Inferior parietal cortex (tissue), 1 donor: ENCODE measurements around the gene SH3GL1.
A peak's percentile ranks its signal among the peaks of the same experiment; 100 is the strongest.

Experiments
- DNase-seq: peaks from one replicate; pipeline ENCODE4 v3.0.0-alpha.2; 2016; ENCODE audit errors: extremely low spot score

Gene SH3GL1, protein sequence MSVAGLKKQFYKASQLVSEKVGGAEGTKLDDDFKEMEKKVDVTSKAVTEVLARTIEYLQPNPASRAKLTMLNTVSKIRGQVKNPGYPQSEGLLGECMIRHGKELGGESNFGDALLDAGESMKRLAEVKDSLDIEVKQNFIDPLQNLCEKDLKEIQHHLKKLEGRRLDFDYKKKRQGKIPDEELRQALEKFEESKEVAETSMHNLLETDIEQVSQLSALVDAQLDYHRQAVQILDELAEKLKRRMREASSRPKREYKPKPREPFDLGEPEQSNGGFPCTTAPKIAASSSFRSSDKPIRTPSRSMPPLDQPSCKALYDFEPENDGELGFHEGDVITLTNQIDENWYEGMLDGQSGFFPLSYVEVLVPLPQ

GRCh38 chr19:4400135-4400936, at the start of gene SH3GL1:
SH3GL1 (minus strand) TSS chr19:4400547; CDS start chr19:4400368, 179 bp downstream.
- peak; percentile 95 for DNase-seq

- DNase-seq: no peak
These were observed 49.3 kb upstream of the SH3GL1 start for GRCh38 chr19:4449639-4450028.

DNA sequence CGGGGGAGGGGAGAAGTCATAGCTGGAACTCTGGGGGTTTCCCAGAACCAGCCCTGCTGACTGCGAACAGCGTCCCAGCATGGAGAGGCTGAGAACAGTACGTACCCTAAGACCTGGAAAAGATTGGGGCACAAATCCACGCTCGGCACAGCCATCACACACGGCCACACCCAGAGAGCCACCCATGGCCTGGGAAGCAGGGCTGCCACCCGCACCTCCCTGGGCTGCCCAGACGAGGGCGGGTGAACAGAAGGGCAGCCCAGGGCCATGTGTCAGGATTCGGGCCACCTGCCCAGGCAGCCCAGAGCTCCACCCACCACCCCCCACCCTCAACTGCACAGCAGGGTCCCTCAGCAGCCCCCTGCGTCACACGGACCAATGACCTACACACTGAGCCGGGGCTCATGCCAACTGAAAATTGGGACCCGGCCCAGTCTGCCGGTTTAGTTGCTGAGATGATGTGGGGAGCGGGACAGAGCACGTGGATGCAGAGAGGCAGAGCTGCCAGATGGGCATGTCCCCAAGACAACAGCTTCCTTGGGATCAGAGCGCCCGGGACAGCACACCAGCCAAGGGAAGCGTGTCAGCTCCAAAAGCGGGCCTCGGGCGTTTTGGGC, 48.8 kb upstream of the SH3GL1 start:
- DNase-seq: peak; percentile 61

GRCh38 chr19:4448147-4448985, 48.0 kb upstream of the SH3GL1 start:
- DNase-seq: no peak

- DNase-seq: no peak
These were observed 47.2 kb upstream of the SH3GL1 start for GRCh38 chr19:4447327-4448146.

DNA sequence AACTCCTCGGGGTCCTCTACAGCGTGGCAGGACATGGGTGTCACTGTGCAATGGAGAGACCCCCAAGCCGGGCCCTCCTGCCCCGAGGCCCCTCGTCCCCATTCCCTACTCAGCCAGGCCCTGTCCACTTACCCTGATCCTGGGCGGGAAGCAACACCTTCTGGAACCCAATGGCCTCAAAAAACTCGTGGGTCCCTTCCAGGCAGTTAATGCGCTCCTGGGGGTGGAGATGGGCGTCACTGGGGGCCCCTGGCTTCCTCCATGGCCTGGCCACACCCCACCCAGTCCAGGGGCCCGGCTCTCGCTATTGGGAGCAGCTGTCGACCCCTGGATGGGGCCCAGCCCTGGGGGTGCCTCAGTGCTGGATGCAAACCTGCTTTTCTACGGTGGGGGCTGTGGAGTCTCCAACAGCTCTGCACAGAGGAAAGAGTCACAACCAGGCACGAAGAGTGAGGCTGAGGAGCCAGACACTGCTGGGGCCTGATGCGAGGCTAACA, 46.4 kb upstream of the SH3GL1 start:
- DNase-seq: no peak

- no peak for DNase-seq
These were observed 45.8 kb upstream of the SH3GL1 start for GRCh38 chr19:4445963-4446703.

- DNase-seq: no peak
These were observed 44.7 kb upstream of the SH3GL1 start for GRCh38 chr19:4444765-4445741.

GRCh38 chr19:4443966-4444764, 43.8 kb upstream of the SH3GL1 start:
- no peak for DNase-seq

GRCh38 chr19:4443188-4443587, 42.8 kb upstream of the SH3GL1 start:
- DNase-seq: no peak

GRCh38 chr19:4442819-4443146, 42.4 kb upstream of the SH3GL1 start:
- no peak for DNase-seq

DNA sequence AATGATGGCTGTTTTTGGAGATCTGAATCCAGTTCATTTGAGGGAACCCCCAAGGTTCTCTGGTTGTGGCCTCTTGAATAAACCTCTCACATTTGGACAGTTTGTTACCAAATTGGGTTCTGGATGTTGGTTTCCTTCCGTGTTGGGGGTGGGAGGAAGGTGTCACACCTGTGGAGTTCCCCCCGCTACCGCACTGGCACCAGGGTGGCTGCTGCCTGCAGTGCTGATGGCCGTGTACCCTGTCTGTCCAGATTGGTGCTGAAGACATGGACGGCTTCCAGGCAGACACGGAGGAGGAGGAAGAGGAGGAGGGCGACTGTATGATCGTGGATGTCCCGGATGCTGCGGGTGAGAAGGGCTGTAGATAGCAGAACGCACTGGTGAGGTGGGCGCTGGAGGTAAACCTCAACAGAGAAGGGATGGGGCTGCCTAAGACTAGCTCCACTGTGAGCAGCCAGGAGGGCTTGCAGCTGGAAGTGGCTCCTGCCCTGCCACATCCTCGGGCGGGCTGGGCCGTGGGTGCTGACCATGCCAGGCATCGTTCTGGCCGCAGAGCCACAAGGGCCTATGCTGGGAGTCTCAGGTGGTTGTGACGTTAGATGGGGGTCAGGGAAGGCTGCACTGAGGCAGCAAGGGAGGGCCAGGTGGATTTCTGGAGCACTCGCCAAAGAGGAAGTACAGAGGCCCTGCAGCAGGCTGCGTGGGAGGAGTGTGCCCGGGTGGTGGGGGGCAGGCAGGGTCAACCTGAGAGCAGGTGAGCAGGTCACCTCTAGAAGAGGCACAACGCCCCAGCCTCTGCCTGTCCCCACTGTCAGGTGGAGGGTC, 41.9 kb upstream of the SH3GL1 start:
- no peak for DNase-seq

DNA sequence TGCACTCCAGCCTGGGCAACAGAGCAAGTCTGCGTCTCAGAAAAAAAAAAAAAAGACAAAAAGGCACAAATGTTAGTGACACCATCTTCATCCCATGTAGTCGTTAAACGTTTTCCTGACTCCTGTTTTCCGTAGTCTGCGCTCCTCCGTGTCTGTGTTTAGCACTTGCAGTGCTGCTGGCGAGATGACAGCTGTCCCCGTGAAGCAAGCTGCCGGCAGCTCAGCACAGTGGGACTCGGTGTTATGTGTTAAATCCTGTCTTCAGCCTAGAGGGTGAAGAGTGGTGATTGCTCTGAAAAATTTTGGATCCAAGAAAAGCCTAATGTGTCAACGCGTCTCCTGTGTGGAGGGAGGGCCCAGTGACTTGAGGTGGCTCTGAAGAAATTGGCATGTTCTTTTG, 38.9 kb upstream of the SH3GL1 start:
- DNase-seq: no peak

GRCh38 chr19:4437103-4437502, 36.8 kb upstream of the SH3GL1 start:
- DNase-seq: no peak

DNA sequence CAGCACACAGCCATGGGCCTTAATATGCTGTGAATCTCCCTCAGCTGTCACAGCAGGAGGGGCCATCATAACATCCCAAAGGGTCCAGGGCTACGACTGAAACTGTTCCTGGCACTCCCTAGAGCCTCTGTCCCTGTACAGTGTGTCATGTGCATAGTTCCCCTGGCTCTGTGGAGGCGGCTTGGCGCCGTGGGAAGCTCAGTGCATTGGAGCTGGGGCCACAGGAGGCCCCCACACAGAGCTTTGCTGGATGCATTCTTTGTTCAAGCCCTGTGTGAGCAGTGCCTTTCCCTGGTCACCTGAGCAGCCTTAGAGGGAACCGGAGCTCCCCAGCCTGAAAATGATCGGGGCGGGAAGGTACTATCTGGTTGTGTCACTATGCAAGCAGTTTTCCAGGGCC, 35.9 kb upstream of the SH3GL1 start:
- no peak for DNase-seq

DNA sequence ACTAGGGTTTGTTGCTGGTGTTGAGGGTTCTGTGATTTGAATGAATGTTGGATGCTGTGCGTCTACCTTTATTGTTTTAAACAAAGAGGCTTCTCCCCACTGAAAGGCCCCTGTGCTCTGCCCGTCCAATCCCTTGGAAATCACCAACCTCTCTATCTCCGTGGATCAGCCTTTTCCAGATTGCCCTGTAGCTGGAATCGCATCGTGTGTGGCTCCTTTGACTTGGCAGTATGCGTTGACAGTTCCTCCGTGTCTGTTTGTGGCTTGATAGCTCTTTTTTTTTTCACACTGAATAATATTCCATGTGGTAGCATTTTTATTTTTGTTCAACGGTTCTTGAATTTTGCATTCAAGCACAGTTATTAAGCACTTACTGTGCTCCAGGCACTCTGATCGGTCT, 34.0 kb upstream of the SH3GL1 start:
- DNase-seq: no peak

GRCh38 chr19:4432918-4433506, 32.7 kb upstream of the SH3GL1 start:
- DNase-seq: no peak
